ENCODE data around the gene COX6B1. TPM values are rescaled to one million over a fixed set of nuclear protein-coding genes. Genes with fewer than 3 reads are reported as not detected.

The COX6B1 gene
- total RNA-seq, 1 donor, result 185 TPM

DNA sequence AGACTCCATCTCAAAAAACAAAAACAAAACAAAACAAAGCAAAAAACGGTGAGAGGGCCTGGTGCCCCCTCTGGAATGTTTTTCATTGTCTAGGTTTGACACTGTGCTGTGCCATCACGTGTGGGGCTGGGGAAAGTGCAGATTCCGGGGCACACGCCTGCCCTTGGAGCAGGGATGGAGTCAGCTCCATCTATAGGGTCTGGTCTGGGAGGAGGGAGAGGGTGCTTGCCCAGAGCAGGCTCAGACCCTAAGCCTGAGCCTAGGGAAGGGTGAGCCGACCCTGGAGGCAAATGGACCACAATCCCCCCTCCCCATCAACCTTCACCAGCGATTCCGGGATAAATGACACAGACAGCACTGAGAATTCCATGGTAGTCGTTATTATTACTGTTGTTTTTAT, 45.3 kb downstream of the COX6B1 start:
- H3K4me3 ChIP-seq (ENCODE audit: insufficient read depth, low read length), result no peak overlapping the region
- no peak overlapping the region for H2AFZ ChIP-seq (ENCODE audit: low read length)
- TF ChIP-seq, protein P1, sequence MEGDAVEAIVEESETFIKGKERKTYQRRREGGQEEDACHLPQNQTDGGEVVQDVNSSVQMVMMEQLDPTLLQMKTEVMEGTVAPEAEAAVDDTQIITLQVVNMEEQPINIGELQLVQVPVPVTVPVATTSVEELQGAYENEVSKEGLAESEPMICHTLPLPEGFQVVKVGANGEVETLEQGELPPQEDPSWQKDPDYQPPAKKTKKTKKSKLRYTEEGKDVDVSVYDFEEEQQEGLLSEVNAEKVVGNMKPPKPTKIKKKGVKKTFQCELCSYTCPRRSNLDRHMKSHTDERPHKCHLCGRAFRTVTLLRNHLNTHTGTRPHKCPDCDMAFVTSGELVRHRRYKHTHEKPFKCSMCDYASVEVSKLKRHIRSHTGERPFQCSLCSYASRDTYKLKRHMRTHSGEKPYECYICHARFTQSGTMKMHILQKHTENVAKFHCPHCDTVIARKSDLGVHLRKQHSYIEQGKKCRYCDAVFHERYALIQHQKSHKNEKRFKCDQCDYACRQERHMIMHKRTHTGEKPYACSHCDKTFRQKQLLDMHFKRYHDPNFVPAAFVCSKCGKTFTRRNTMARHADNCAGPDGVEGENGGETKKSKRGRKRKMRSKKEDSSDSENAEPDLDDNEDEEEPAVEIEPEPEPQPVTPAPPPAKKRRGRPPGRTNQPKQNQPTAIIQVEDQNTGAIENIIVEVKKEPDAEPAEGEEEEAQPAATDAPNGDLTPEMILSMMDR (IDR thresholded peaks at IDR 0.05; ENCODE audit: extremely low read depth, low read depth, low read length), result no peak
- no peaks in the 10 kb centered on the region for H3K79me2 ChIP-seq (ENCODE audit: insufficient read depth, low read length)
- H3K27me3 ChIP-seq (ENCODE audit: insufficient read depth, low read length), result no peaks in the 10 kb centered on the region
- no peak overlapping the region for H3K27ac ChIP-seq (ENCODE audit: low read depth, low read length)
- H3K36me3 ChIP-seq (ENCODE audit: insufficient read depth, low read length), result no peaks in the 10 kb centered on the region
- H3K4me2 ChIP-seq (ENCODE audit: insufficient read depth, low read length), result no peak overlapping the region
- H4K20me1 ChIP-seq (ENCODE audit: insufficient read depth, low read length), result no peaks in the 10 kb centered on the region
- no peaks in the 10 kb centered on the region for H3K4me1 ChIP-seq (ENCODE audit: insufficient read depth, low read length)
- no peaks in the 10 kb centered on the region for H3K9me3 ChIP-seq (ENCODE audit: low read depth, low read length)
- no peak for DNase-seq (ENCODE audit: insufficient read length, low spot score, missing footprints)

DNA sequence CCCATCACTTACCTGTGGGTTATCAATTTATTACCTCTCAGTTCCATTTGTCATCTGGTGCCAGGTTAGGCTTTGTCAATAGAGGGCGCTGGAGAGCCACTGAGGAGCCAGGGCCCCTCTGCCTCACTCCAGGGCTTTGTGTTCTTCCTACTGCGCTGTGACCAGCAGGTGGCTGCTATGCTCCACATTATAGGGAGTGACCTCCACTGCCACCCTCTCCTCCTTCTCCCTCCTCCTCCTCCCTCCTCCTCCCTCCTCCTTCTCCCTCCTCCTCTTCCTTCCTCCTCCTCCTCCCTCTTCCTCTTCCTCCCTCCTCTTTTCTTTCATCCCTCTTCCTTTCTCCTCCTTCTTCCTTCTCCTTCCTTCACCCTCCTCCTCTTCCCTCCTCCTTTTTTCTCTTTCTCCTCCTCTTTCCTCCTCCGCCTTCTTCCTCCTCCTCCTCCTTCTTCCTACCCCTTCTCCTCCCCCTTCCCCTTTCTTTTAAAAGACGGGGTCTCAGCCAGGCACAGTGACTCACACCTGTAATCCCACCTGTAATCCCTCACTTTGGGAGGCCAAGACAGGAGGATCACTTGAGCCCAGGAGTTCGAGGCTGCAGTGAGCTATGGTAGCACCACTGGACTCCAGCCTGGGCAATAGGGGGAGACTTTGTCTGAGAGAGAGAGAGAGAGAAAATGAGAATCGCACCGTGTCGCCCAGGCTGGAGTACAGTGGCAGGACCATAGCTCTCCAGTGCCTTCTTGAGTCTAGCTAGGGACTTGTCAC, 45.9 kb downstream of the COX6B1 start:
- no peak overlapping the region for H3K27ac ChIP-seq (ENCODE audit: low read depth, low read length)
- H3K79me2 ChIP-seq (ENCODE audit: insufficient read depth, low read length), result no peaks in the 10 kb centered on the region
- H2AFZ ChIP-seq (ENCODE audit: low read length), result no peak overlapping the region
- peak; percentile 97 for DNase-seq (ENCODE audit: insufficient read length, low spot score, missing footprints)
- no peak overlapping the region for H3K4me3 ChIP-seq (ENCODE audit: insufficient read depth, low read length)
- H3K9me3 ChIP-seq (ENCODE audit: low read depth, low read length), result no peaks in the 10 kb centered on the region
- no peaks in the 10 kb centered on the region for H3K27me3 ChIP-seq (ENCODE audit: insufficient read depth, low read length)
- no peaks in the 10 kb centered on the region for H3K36me3 ChIP-seq (ENCODE audit: insufficient read depth, low read length)
- TF ChIP-seq, protein P1 (IDR thresholded peaks at IDR 0.05; ENCODE audit: extremely low read depth, low read depth, low read length), result peak; percentile 99
- H4K20me1 ChIP-seq (ENCODE audit: insufficient read depth, low read length), result no peaks in the 10 kb centered on the region
- H3K4me1 ChIP-seq (ENCODE audit: insufficient read depth, low read length), result no peaks in the 10 kb centered on the region
- no peak overlapping the region for H3K4me2 ChIP-seq (ENCODE audit: insufficient read depth, low read length)

DNA sequence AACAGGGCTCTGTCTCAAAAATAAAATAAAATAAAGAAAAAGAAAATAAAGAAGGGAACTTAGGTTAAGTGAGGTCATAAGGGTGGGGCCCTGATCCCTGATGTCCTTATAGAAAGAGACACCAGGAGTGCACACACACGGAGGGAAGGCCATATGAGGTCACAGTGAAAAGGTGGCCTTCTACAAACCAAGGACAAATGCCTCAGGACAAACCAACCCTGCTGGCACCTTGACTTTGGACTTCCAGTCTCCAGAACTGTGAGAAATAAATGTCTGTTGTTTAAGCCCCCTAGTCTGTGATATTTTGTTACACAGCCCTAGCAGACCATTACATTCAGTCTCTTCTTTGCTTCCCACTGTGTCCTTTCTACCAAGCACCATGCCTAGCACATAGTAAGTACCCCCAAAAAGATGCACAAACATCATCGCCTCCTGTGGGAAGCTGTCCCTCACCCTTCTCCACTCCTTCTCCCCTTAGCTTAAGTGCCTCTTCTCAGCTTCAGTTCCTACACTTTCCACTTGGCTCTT, 47.8 kb downstream of the COX6B1 start:
- H3K27me3 ChIP-seq (ENCODE audit: insufficient read depth, low read length), result no peaks in the 10 kb centered on the region

DNA sequence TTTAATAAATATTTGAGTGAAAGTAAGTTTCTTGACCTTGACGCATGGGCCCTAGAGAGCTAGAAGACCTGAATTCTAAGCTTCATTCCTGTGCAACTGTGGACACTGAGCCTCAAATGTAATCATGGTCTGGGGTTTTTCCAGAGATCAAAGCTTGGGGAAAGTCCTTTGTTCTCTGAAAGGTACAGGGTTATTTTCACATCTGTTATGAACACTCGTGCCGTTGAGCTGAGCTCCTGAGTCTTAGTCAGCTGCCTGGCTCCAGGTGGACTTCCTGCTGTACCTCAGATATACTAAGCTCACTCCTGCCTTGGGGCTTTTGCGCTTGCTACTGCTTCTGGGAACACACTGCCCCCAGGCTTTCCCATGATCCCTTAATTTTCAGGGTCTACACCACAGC, 48.7 kb downstream of the COX6B1 start:
- H3K4me1 ChIP-seq (ENCODE audit: insufficient read depth, low read length), result no peaks in the 10 kb centered on the region
- H3K36me3 ChIP-seq (ENCODE audit: insufficient read depth, low read length), result no peaks in the 10 kb centered on the region
- no peak for DNase-seq (ENCODE audit: insufficient read length, low spot score, missing footprints)
- H4K20me1 ChIP-seq (ENCODE audit: insufficient read depth, low read length), result no peaks in the 10 kb centered on the region
- H2AFZ ChIP-seq (ENCODE audit: low read length), result no peak overlapping the region
- no peak overlapping the region for H3K4me2 ChIP-seq (ENCODE audit: insufficient read depth, low read length)
- H3K79me2 ChIP-seq (ENCODE audit: insufficient read depth, low read length), result no peaks in the 10 kb centered on the region
- H3K9me3 ChIP-seq (ENCODE audit: low read depth, low read length), result no peaks in the 10 kb centered on the region
- no peaks in the 10 kb centered on the region for H3K27me3 ChIP-seq (ENCODE audit: insufficient read depth, low read length)
- H3K27ac ChIP-seq (ENCODE audit: low read depth, low read length), result no peak overlapping the region
- TF ChIP-seq, protein P1 (IDR thresholded peaks at IDR 0.05; ENCODE audit: extremely low read depth, low read depth, low read length), result no peak
- H3K4me3 ChIP-seq (ENCODE audit: insufficient read depth, low read length), result no peak overlapping the region

More for the DNA sequence above, 47.8 kb downstream of the COX6B1 start:
- no peaks in the 10 kb centered on the region for H3K9me3 ChIP-seq (ENCODE audit: low read depth, low read length)
- no peak for DNase-seq (ENCODE audit: insufficient read length, low spot score, missing footprints)
- H3K27ac ChIP-seq (ENCODE audit: low read depth, low read length), result no peak overlapping the region
- no peak overlapping the region for H2AFZ ChIP-seq (ENCODE audit: low read length)
- no peaks in the 10 kb centered on the region for H3K79me2 ChIP-seq (ENCODE audit: insufficient read depth, low read length)
- no peaks in the 10 kb centered on the region for H3K36me3 ChIP-seq (ENCODE audit: insufficient read depth, low read length)
- no peak overlapping the region for H3K4me3 ChIP-seq (ENCODE audit: insufficient read depth, low read length)
- H3K4me1 ChIP-seq (ENCODE audit: insufficient read depth, low read length), result no peaks in the 10 kb centered on the region
- TF ChIP-seq, protein P1 (IDR thresholded peaks at IDR 0.05; ENCODE audit: extremely low read depth, low read depth, low read length), result no peak
- no peaks in the 10 kb centered on the region for H4K20me1 ChIP-seq (ENCODE audit: insufficient read depth, low read length)
- H3K4me2 ChIP-seq (ENCODE audit: insufficient read depth, low read length), result no peak overlapping the region

Measured in osteoblast (primary cell).